ENCODE data around the gene CFAP54.
"Not testable (repeated sequence)": the region's sequence is repeated elsewhere in the genome, so short reads cannot be mapped to it uniquely, and the experiment has no call there.

The CFAP54 gene

GRCh38 chr12:96635844-96636243, 146.5 kb downstream of the CFAP54 start:
- no peak for DNase-seq (ENCODE audit: low read depth)

GRCh38 chr12:96636895-96637294, 147.5 kb downstream of the CFAP54 start:
- DNase-seq (ENCODE audit: low read depth) = no peak

- DNase-seq (ENCODE audit: low read depth) = no peak
Observed at GRCh38 chr12:96648923-96649322, 159.5 kb downstream of the CFAP54 start.

- DNase-seq (ENCODE audit: low read depth) = no peak
Observed at GRCh38 chr12:96652870-96653269, 163.5 kb downstream of the CFAP54 start.

GRCh38 chr12:96658075-96658474, 168.7 kb downstream of the CFAP54 start:
- DNase-seq (ENCODE audit: low read depth) = no peak

- DNase-seq (ENCODE audit: low read depth) = no peak
Observed at GRCh38 chr12:96669786-96670185, 180.4 kb downstream of the CFAP54 start.

GRCh38 chr12:96670334-96670899, 181.0 kb downstream of the CFAP54 start:
- DNase-seq (ENCODE audit: low read depth) = no peak

- not testable (repeated sequence) for DNase-seq (ENCODE audit: low read depth)
Observed at GRCh38 chr12:96675519-96675918, 186.1 kb downstream of the CFAP54 start.

GRCh38 chr12:96677363-96677762, 188.0 kb downstream of the CFAP54 start:
- no peak for DNase-seq (ENCODE audit: low read depth)

GRCh38 chr12:96687719-96688118, 198.3 kb downstream of the CFAP54 start:
- DNase-seq (ENCODE audit: low read depth) = no peak

GRCh38 chr12:96698521-96698920, 209.1 kb downstream of the CFAP54 start:
- no peak for DNase-seq (ENCODE audit: low read depth)

- DNase-seq (ENCODE audit: low read depth) = no peak
Observed at GRCh38 chr12:96698965-96699364, 209.6 kb downstream of the CFAP54 start.

GRCh38 chr12:96701856-96702255, 212.5 kb downstream of the CFAP54 start:
- no peak for DNase-seq (ENCODE audit: low read depth)

- no peak for DNase-seq (ENCODE audit: low read depth)
Observed at GRCh38 chr12:96710127-96710745, 220.9 kb downstream of the CFAP54 start.

GRCh38 chr12:96711364-96711763, 222.0 kb downstream of the CFAP54 start:
- no peak for DNase-seq (ENCODE audit: low read depth)

- DNase-seq (ENCODE audit: low read depth) = no peak
Observed at GRCh38 chr12:96714199-96714598, 224.8 kb downstream of the CFAP54 start.

GRCh38 chr12:96719660-96720362, 230.4 kb downstream of the CFAP54 start:
- no peak for DNase-seq (ENCODE audit: low read depth)

- DNase-seq (ENCODE audit: low read depth) = no peak
Observed at GRCh38 chr12:96720363-96720705, 231.0 kb downstream of the CFAP54 start.

GRCh38 chr12:96729466-96729865, 240.1 kb downstream of the CFAP54 start:
- DNase-seq (ENCODE audit: low read depth) = not testable (repeated sequence)

GRCh38 chr12:96729886-96730285, 240.5 kb downstream of the CFAP54 start:
- DNase-seq (ENCODE audit: low read depth) = no peak

GRCh38 chr12:96743606-96744005, 254.2 kb downstream of the CFAP54 start:
- DNase-seq (ENCODE audit: low read depth) = no peak

GRCh38 chr12:96749999-96750398, 260.6 kb downstream of the CFAP54 start:
- DNase-seq (ENCODE audit: low read depth) = no peak

GRCh38 chr12:96751626-96752025, 262.2 kb downstream of the CFAP54 start:
- no peak for DNase-seq (ENCODE audit: low read depth)

GRCh38 chr12:96752211-96752610, 262.8 kb downstream of the CFAP54 start:
- DNase-seq (ENCODE audit: low read depth) = no peak
